Lung (tissue), 12 donors: ENCODE data around the gene GNAL. TPM values are rescaled to one million over a fixed set of nuclear protein-coding genes. Genes with fewer than 3 reads are reported as not detected.

Experiments used
- ATAC-seq: fragments of 200-7000 bp; cut with Tn5 transposase; one replicate; pipeline ENCODE4 v1.9.1; 2020; ENCODE audit warnings: moderate number of reproducible peaks; ENCODE audit not compliant: insufficient read depth, low FRiP score
- DNase-seq, 3 donors: peaks; one replicate each; pipeline ENCODE4 v3.0.0-alpha.2; 2013 to 2017
- H3K27ac ChIP-seq, 2 donors: one replicate each; pipeline ENCODE4 v1.5.1; 2013; ENCODE audit warnings: mild to moderate bottlenecking in 2 of 2, moderate library complexity in 2 of 2, control low read depth in 1 of 2, inconsistent platforms in 1 of 2, low read depth in 1 of 2, low read length in 1 of 2
- H3K27me3 ChIP-seq, 3 donors: one replicate each; pipeline ENCODE4 v1.5.1; 2013; ENCODE audit warnings: low read length in 2 of 3; ENCODE audit not compliant: control insufficient read depth in 3 of 3, insufficient read depth in 3 of 3
- H3K36me3 ChIP-seq, 4 donors: one replicate each; pipeline ENCODE4 v1.5.1; 2013; ENCODE audit warnings: low read length in 4 of 4, mild to moderate bottlenecking in 1 of 4, moderate library complexity in 1 of 4; ENCODE audit not compliant: control insufficient read depth in 4 of 4, insufficient read depth in 4 of 4
- H3K4me1 ChIP-seq, 5 donors: one replicate each; pipeline ENCODE4 v1.5.1; 2013; ENCODE audit warnings: low read length in 5 of 5, mild to moderate bottlenecking in 2 of 5, moderate library complexity in 1 of 5; ENCODE audit not compliant: control insufficient read depth in 5 of 5, insufficient read depth in 5 of 5
- H3K4me3 ChIP-seq: one replicate; pipeline ENCODE4 v1.5.1; 2013; ENCODE audit warnings: mild to moderate bottlenecking, control low read depth, moderate library complexity
- H3K9ac ChIP-seq, 2 donors: one replicate each; pipeline ENCODE4 v1.5.1; 2013; ENCODE audit warnings: low read length in 2 of 2, control low read depth in 1 of 2; ENCODE audit not compliant: insufficient read depth in 1 of 2
- H3K9me3 ChIP-seq, 4 donors: one replicate each; pipeline ENCODE4 v1.5.1; 2013; ENCODE audit warnings: low read length in 3 of 4, mild to moderate bottlenecking in 1 of 4, moderate library complexity in 1 of 4; ENCODE audit not compliant: control insufficient read depth in 4 of 4, insufficient read depth in 3 of 4
- WGBS, 2 donors: extraction: QIAGEN DNeasy Blood & Tissue Kit; methylation state at CpG; one replicate each; pipeline ENCODE4 v1.1.7; 2013; 5-methylcytosine and 5-hydroxymethylcytosine counted together
- polyA plus RNA-seq, 2 donors: library from polyadenylated mRNA; stranded (reverse); fragments of 200-250 nt; gene quantifications; one replicate each; pipeline ENCODE4 v1.2.1, GENCODE V29; 2013
- total RNA-seq, 2 donors: library from RNA; depleted of rRNA in 1 of 2; stranded (reverse); fragments of >200 nt in 1 of 2; gene quantifications; one replicate each; pipeline ENCODE4 v1.2.1, GENCODE V29; 2014 to 2021
- TF ChIP-seq, protein P1 (sequence below): IDR thresholded peaks from 2 replicates; pipeline ENCODE4 v1.5.1; 2012; ENCODE audit warnings: mild to moderate bottlenecking; ENCODE audit errors: control extremely low read depth, extremely low read depth
- donor health status: control.
- donor health status: control.
- donor health status: Bipolar disorder and iron deficiency.
- donor health status: healthy.
- donor health status: DM: yes; HTN: yes; CAD: no.

Gene GNAL
- total and polyA plus RNA-seq, 4 donors = 0.49 to 3.7 (median 2.5) TPM

DNA sequence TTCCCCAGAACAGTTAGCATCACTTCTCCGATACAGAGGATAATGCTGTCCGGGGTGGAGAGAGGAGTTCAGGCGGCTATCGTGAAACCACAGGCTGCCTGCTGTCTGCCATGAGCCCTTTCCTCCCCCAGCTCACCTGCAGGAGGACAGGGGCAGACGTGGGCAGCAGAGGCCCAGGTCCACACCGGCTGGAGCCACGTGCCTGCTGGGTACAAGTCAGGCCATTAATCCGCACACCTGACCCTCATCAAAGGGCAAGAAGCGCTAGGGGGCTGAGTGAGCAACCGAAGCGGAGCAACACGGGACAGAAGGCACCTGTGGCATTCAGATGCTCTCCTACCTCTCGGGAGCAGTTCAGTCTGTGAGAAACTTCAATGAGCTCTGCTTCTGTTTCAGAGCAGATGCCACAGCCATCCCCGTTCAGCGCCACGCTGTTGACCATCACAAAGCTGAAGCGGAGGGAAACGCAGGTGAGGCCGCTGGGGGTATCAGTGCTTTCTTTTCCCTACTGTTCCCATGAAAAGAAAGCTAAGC is 197.6 kb downstream of the GNAL start:
- no peaks in the 10 kb centered on the region for H3K27me3 ChIP-seq
- no peak overlapping the region for H3K4me3 ChIP-seq
- H3K4me1 ChIP-seq = peaks cover 0 to 5% (median 0%) of the 10 kb centered on the region in 5 donors
- DNase-seq = no peak
- H3K9ac ChIP-seq = no peak overlapping the region
- whole genome bisulfite sequencing, 2 donors = 91 to 94% methylated on average over 19 of the region's 19 CpGs
- no peak for ATAC-seq
- TF ChIP-seq, protein P1, sequence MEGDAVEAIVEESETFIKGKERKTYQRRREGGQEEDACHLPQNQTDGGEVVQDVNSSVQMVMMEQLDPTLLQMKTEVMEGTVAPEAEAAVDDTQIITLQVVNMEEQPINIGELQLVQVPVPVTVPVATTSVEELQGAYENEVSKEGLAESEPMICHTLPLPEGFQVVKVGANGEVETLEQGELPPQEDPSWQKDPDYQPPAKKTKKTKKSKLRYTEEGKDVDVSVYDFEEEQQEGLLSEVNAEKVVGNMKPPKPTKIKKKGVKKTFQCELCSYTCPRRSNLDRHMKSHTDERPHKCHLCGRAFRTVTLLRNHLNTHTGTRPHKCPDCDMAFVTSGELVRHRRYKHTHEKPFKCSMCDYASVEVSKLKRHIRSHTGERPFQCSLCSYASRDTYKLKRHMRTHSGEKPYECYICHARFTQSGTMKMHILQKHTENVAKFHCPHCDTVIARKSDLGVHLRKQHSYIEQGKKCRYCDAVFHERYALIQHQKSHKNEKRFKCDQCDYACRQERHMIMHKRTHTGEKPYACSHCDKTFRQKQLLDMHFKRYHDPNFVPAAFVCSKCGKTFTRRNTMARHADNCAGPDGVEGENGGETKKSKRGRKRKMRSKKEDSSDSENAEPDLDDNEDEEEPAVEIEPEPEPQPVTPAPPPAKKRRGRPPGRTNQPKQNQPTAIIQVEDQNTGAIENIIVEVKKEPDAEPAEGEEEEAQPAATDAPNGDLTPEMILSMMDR = no peak
- H3K9me3 ChIP-seq = no peaks in the 10 kb centered on the region
- H3K27ac ChIP-seq = no peak overlapping the region
- H3K36me3 ChIP-seq = peaks cover 12 to 25% (median 22%) of the 10 kb centered on the region in 4 donors

DNA sequence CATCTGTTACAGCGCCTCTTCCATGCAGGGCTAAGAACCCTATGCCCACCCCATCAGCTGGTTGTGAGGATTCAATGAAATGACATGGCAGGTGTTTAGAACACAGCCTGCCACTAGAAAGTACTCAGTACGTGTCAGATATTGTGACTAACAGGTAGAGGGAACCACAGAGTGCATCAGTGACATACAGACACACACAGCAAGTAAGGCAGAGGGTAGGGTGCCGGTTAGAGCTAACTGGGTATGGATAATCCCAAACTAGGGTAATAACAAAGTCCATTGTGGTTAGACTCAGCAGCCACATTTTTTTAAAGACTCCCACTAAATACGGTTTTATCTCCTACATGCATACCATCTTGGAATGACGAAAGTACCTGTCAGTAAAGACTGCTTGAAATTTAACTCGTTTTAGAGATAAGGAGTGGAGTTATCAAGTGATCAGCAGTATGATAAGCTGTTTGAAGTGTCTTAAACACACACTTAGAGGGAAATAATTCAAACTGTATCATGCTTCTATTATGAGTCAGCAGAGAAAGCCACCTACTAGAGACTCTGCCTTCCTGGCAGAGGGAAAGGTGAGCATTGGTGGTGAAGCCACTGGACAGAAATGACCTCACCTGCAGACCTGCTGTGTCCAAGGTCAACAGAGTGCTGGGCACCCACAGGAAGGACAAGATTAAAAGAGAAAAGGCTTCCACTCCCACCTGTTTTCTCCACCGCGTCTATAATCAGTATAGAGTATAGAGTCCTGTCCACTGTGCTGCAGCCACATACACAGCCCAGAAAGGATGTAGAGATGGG is 198.5 kb downstream of the GNAL start:
- TF ChIP-seq, protein P1 = no peak
- Histone ChIP-seq H3K4me3 (no peak overlapping the region), H3K27me3 (no peaks in the 10 kb centered on the region), H3K4me1 (peaks cover 0 to 5% (median 0%) of the 10 kb centered on the region in 5 donors), H3K9ac (no peak overlapping the region), H3K27ac (peak overlapping the region in 1 of 2 donors; percentile 81), H3K9me3 (no peaks in the 10 kb centered on the region), H3K36me3 (peaks cover 12 to 25% (median 23%) of the 10 kb centered on the region in 4 donors)
- 64 to 78% methylated on average over 8 of the region's 8 CpGs for WGBS, 2 donors
- DNase-seq = peak in 1 of 3 donors; percentile 36
- ATAC-seq = peak; percentile 85

DNA sequence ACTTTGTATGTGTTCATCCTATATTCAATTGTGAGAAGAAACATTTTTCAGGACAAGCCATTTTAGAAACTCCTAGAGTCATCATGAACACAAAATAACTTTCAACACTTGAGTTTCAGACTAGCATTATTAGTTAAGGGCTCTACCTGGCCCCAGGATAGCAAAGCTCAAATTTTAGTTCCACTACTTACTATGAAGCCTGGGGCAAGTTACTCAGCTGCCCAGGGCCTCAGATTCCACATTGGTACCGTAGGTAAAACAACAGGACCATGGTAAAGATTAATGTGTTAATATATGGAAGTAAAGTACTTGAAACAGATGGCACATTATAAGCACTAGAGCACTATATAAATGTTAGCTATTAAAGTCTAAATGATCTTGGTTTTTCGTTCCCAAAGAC is 199.7 kb downstream of the GNAL start:
- 96% methylated on average over 2 of the region's 2 CpGs for WGBS, 2 donors
- Histone ChIP-seq H3K27ac (no peak overlapping the region), H3K4me1 (peaks cover 0 to 7% (median 0%) of the 10 kb centered on the region in 5 donors), H3K36me3 (peaks cover 12 to 30% (median 24%) of the 10 kb centered on the region in 4 donors), H3K9me3 (no peaks in the 10 kb centered on the region), H3K4me3 (no peak overlapping the region), H3K9ac (no peak overlapping the region), H3K27me3 (no peaks in the 10 kb centered on the region)
- TF ChIP-seq, protein P1 = no peak
- DNase-seq (no peak), ATAC-seq (no peak)
